Karpas-422 (cell line): ENCODE measurements around the gene OSBPL7. TPM values are rescaled to one million over a fixed set of nuclear protein-coding genes. Genes with fewer than 3 reads are reported as not detected.

Source experiments
- DNase-seq: peaks from one replicate; pipeline ENCODE4 v3.0.0-alpha.2; 2015
- H2AFZ ChIP-seq: fragments of 200-600 bp; sonication (generic); 2 replicates; pipeline ENCODE4 v1.6.1; 2014; ENCODE audit warnings: antibody characterized with exemption, low read length, mixed read lengths
- H3K27ac ChIP-seq: fragments of 200-600 bp; sonication (generic); 2 replicates; pipeline ENCODE4 v1.5.1; 2014; ENCODE audit warnings: mild to moderate bottlenecking, low read length, moderate library complexity
- H3K27me3 ChIP-seq: fragments of 200-600 bp; sonication (generic); 2 replicates; pipeline ENCODE4 v1.6.1; 2014; ENCODE audit warnings: low read length, mixed read lengths
- H3K36me3 ChIP-seq: fragments of 200-600 bp; sonication (generic); 2 replicates; pipeline ENCODE4 v1.6.1; 2014; ENCODE audit warnings: low read length, mixed read lengths; ENCODE audit not compliant: insufficient read depth
- H3K4me1 ChIP-seq: fragments of 200-600 bp; sonication (generic); 2 replicates; pipeline ENCODE4 v1.6.1; 2014; ENCODE audit warnings: mild to moderate bottlenecking, low read length, mixed read lengths
- H3K4me2 ChIP-seq: fragments of 200-600 bp; sonication (generic); 2 replicates; pipeline ENCODE4 v1.6.1; 2014; ENCODE audit warnings: low read length, low read depth, mild to moderate bottlenecking; ENCODE audit not compliant: poor library complexity, severe bottlenecking
- H3K4me3 ChIP-seq: fragments of 200-600 bp; sonication (generic); 2 replicates; pipeline ENCODE4 v1.5.1; 2014; ENCODE audit warnings: mild to moderate bottlenecking, antibody characterized with exemption, low read length, mixed read lengths
- H3K79me2 ChIP-seq: fragments of 200-600 bp; sonication (generic); 2 replicates; pipeline ENCODE4 v1.6.1; 2014; ENCODE audit warnings: mild to moderate bottlenecking, low read length, mixed read lengths
- H3K9ac ChIP-seq: fragments of 200-600 bp; sonication (generic); 2 replicates; pipeline ENCODE4 v1.6.0; 2014; ENCODE audit warnings: low read length
- H3K9me2 ChIP-seq: fragments of 200-600 bp; sonication (generic), shearing (Covaris generic); replicated peaks from 2 replicates; pipeline ENCODE4 v1.6.0; 2014; ENCODE audit warnings: mild to moderate bottlenecking, low read length, moderate library complexity; ENCODE audit not compliant: insufficient read depth
- H3K9me3 ChIP-seq: fragments of 300-700, 200-600 bp; sonication (generic); 2 replicates; pipeline ENCODE4 v1.6.1; 2014; ENCODE audit warnings: low read length, mixed read lengths
- H4K20me1 ChIP-seq: fragments of 200-600 bp; sonication (generic); 2 replicates; pipeline ENCODE4 v1.6.1; 2014; ENCODE audit warnings: mild to moderate bottlenecking, antibody characterized with exemption, low read length, low read depth; ENCODE audit not compliant: insufficient read depth
- total RNA-seq: library from RNA; depleted of rRNA; stranded (reverse); fragments of >200 nt; shearing (Covaris generic); gene quantifications from 2 replicates; pipeline ENCODE4 v1.2.3, GENCODE V29; 2014; ENCODE audit warnings: low replicate concordance

The OSBPL7 gene
- total RNA-seq, 1 experiment from 2014 or later = 11.1 TPM

GRCh38 chr17:47838636-47839035 lies 17.0 kb upstream of the OSBPL7 start:
- H3K36me3 ChIP-seq = no peaks in the 10 kb centered on the region

GRCh38 chr17:47837401-47838039 lies 15.9 kb upstream of the OSBPL7 start:
- H3K9me3 ChIP-seq = no peaks in the 10 kb centered on the region
- no peak overlapping the region for H3K9ac ChIP-seq
- H3K4me2 ChIP-seq = no peak overlapping the region
- no peaks in the 10 kb centered on the region for H4K20me1 ChIP-seq
- no peaks in the 10 kb centered on the region for H3K9me2 ChIP-seq
- no peak overlapping the region for H2AFZ ChIP-seq
- H3K27ac ChIP-seq = no peak overlapping the region
- peaks cover 19% of the 10 kb centered on the region for H3K4me1 ChIP-seq
- no peaks in the 10 kb centered on the region for H3K36me3 ChIP-seq
- no peak overlapping the region for H3K4me3 ChIP-seq
- no peaks in the 10 kb centered on the region for H3K79me2 ChIP-seq
- no peaks in the 10 kb centered on the region for H3K27me3 ChIP-seq
- DNase-seq = no peak

More at GRCh38 chr17:47838636-47839035, 17.0 kb upstream of the OSBPL7 start:
- Histone ChIP-seq H3K27ac (no peak overlapping the region), H4K20me1 (no peaks in the 10 kb centered on the region), H2AFZ (no peak overlapping the region), H3K9me2 (no peaks in the 10 kb centered on the region), H3K79me2 (no peaks in the 10 kb centered on the region), H3K4me2 (no peak overlapping the region), H3K9me3 (no peaks in the 10 kb centered on the region), H3K9ac (no peak overlapping the region), H3K27me3 (no peaks in the 10 kb centered on the region), H3K4me1 (peaks cover 21% of the 10 kb centered on the region), H3K4me3 (no peak overlapping the region)
- no peak for DNase-seq

GRCh38 chr17:47836601-47837000 lies 15.0 kb upstream of the OSBPL7 start:
- Histone ChIP-seq H3K4me3 (no peak overlapping the region), H3K36me3 (no peaks in the 10 kb centered on the region), H3K4me2 (no peak overlapping the region), H4K20me1 (no peaks in the 10 kb centered on the region), H3K9ac (no peak overlapping the region), H3K27ac (no peak overlapping the region), H3K27me3 (no peaks in the 10 kb centered on the region), H3K79me2 (no peaks in the 10 kb centered on the region), H3K9me2 (no peaks in the 10 kb centered on the region), H3K4me1 (peaks cover 23% of the 10 kb centered on the region), H3K9me3 (no peaks in the 10 kb centered on the region), H2AFZ (no peak overlapping the region)
- no peak for DNase-seq

GRCh38 chr17:47834756-47835155 lies 13.2 kb upstream of the OSBPL7 start:
- Histone ChIP-seq H3K27ac (no peak overlapping the region), H3K36me3 (no peaks in the 10 kb centered on the region), H3K4me2 (no peak overlapping the region), H4K20me1 (no peaks in the 10 kb centered on the region), H3K27me3 (no peaks in the 10 kb centered on the region), H2AFZ (no peak overlapping the region), H3K9me2 (no peaks in the 10 kb centered on the region), H3K4me3 (no peak overlapping the region), H3K9ac (no peak overlapping the region), H3K4me1 (peaks cover 20% of the 10 kb centered on the region), H3K9me3 (no peaks in the 10 kb centered on the region), H3K79me2 (peaks cover 15% of the 10 kb centered on the region)
- DNase-seq = no peak

- H3K4me1 ChIP-seq = peaks cover 22% of the 10 kb centered on the region
- H3K4me2 ChIP-seq = peak overlapping the region; percentile 94
- H3K27ac ChIP-seq = no peak overlapping the region
- H3K9ac ChIP-seq = peak overlapping the region; percentile 83
- peaks cover 29% of the 10 kb centered on the region for H3K79me2 ChIP-seq
- H3K9me2 ChIP-seq = no peaks in the 10 kb centered on the region
- peak overlapping the region; percentile 74; the same call in 1 of the 2 replicates for H2AFZ ChIP-seq
- no peaks in the 10 kb centered on the region for H3K27me3 ChIP-seq
- H3K9me3 ChIP-seq = no peaks in the 10 kb centered on the region
- no peaks in the 10 kb centered on the region for H4K20me1 ChIP-seq
- peaks cover 11% of the 10 kb centered on the region; the same call in 1 of the 2 replicates for H3K36me3 ChIP-seq
- H3K4me3 ChIP-seq = peak overlapping the region; percentile 87
- DNase-seq = peak; percentile 57
These were observed 10.3 kb upstream of the OSBPL7 start for GRCh38 chr17:47831934-47832327.

- DNase-seq = peak; percentile 97
- Histone ChIP-seq H3K4me2 (peak within 1 kb of the TSS; percentile 94), H2AFZ (peak within 1 kb of the TSS; percentile 74; the same call in 1 of the 2 replicates), H4K20me1 (no peaks in the 10 kb centered on the region), H3K9me3 (no peaks in the 10 kb centered on the region), H3K27ac (peak within 1 kb of the TSS; percentile 30; the same call in 1 of the 2 replicates), H3K4me3 (peak within 1 kb of the TSS; percentile 87), H3K27me3 (no peaks in the 10 kb centered on the region), H3K79me2 (peaks cover 29% of the 10 kb centered on the region), H3K36me3 (peaks cover 11% of the 10 kb centered on the region; the same call in 1 of the 2 replicates), H3K4me1 (peaks cover 22% of the 10 kb centered on the region), H3K9ac (peak within 1 kb of the TSS; percentile 83), H3K9me2 (no peaks in the 10 kb centered on the region)
These were observed 9.7 kb upstream of the OSBPL7 start, which contains the start of the genes LRRC46 and MRPL10 for GRCh38 chr17:47831003-47831933. Gene LRRC46 (plus strand): TSS chr17:47831670. CDS start chr17:47831990, 320 bp downstream. Gene MRPL10 (minus strand): TSS chr17:47831541. CDS start chr17:47831511, 30 bp downstream.

- H2AFZ ChIP-seq = no peak overlapping the region
These were observed 8.9 kb upstream of the OSBPL7 start for GRCh38 chr17:47830396-47831002.

More at GRCh38 chr17:47830396-47831002, 8.9 kb upstream of the OSBPL7 start:
- Histone ChIP-seq H3K36me3 (peaks cover 11% of the 10 kb centered on the region; the same call in 1 of the 2 replicates), H3K4me1 (peaks cover 22% of the 10 kb centered on the region), H3K27me3 (no peaks in the 10 kb centered on the region), H3K9me3 (no peaks in the 10 kb centered on the region), H3K27ac (no peak overlapping the region; the same call in 1 of the 2 replicates), H3K9ac (peak overlapping the region; percentile 83), H3K4me2 (peak overlapping the region; percentile 94), H3K4me3 (peak overlapping the region; percentile 87), H3K9me2 (no peaks in the 10 kb centered on the region), H4K20me1 (no peaks in the 10 kb centered on the region), H3K79me2 (peaks cover 29% of the 10 kb centered on the region)
- DNase-seq = no peak
